Measurements from ENCODE around the gene SST. TPM values are rescaled to one million over a fixed set of nuclear protein-coding genes. Genes with fewer than 3 reads are reported as not detected.
"Not testable (repeated sequence)": the region's sequence is repeated elsewhere in the genome, so short reads cannot be mapped to it uniquely, and the experiment has no call there.

SST gene
- total RNA-seq, 1 donor from 2014 or later = 10.8 TPM

DNA sequence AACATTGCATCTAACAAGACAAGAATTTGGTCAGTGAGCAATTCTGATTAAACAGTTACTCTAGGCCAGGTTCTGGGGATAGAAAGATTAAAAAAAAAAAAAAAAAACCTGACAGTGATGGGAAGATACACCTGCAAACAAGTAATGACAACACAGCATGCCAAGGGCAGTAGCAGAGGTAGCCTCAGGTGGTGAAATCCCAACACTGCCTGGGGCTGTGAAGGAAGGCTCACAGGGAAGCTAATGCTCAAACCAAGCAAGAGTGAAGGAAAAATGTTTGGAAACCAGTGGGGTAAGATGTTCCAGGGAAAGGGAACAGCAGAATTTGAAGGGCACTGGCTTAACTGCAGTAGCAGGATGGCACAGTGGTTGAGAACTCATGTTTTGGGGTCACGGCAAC, 23.2 kb upstream of the SST start:
- Mint-ChIP-seq H3K36me3 (no peaks in the 10 kb centered on the region), H3K4me1 (no peaks in the 10 kb centered on the region), H3K27me3 (ENCODE audit: low read depth) (peaks cover 39% of the 10 kb centered on the region), H3K9me3 (no peaks in the 10 kb centered on the region), H3K4me3 (no peak overlapping the region), H3K27ac (no peak overlapping the region)
- TF ChIP-seq, protein P1, sequence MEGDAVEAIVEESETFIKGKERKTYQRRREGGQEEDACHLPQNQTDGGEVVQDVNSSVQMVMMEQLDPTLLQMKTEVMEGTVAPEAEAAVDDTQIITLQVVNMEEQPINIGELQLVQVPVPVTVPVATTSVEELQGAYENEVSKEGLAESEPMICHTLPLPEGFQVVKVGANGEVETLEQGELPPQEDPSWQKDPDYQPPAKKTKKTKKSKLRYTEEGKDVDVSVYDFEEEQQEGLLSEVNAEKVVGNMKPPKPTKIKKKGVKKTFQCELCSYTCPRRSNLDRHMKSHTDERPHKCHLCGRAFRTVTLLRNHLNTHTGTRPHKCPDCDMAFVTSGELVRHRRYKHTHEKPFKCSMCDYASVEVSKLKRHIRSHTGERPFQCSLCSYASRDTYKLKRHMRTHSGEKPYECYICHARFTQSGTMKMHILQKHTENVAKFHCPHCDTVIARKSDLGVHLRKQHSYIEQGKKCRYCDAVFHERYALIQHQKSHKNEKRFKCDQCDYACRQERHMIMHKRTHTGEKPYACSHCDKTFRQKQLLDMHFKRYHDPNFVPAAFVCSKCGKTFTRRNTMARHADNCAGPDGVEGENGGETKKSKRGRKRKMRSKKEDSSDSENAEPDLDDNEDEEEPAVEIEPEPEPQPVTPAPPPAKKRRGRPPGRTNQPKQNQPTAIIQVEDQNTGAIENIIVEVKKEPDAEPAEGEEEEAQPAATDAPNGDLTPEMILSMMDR (IDR thresholded peaks at IDR 0.05; ENCODE audit: unreplicated experiment) = no peak
- no peak for DNase-seq (ENCODE audit: low spot score in 2 of 2, unreplicated experiment in 2 of 2)

DNA sequence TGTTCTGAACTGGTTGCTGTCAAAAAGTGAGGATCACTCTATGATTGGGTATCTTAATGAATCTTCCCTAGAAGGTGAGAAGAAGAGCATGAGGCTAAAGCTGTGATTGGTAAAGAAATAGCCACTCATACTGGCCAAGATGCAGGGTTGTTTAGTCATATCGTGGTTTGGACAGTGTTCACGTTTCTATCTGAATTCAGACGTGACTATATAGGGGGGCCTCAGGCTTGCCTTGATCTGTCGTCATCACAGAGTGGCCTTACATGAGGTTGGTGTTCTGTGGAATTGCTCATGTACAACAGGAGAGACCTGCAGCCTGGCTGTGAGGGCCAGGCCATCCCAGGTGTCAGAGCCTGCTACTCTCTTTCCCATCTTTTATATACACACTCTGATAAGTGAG, 19.8 kb upstream of the SST start:
- TF ChIP-seq, protein P1 (IDR thresholded peaks at IDR 0.05; ENCODE audit: unreplicated experiment) = no peak
- Mint-ChIP-seq H3K9me3 (peaks cover 14% of the 10 kb centered on the region), H3K27me3 (ENCODE audit: low read depth) (peaks cover 15% of the 10 kb centered on the region), H3K4me1 (no peaks in the 10 kb centered on the region), H3K4me3 (no peak overlapping the region), H3K27ac (no peak overlapping the region), H3K36me3 (no peaks in the 10 kb centered on the region)
- no peak for DNase-seq (ENCODE audit: low spot score in 2 of 2, unreplicated experiment in 2 of 2)

DNA sequence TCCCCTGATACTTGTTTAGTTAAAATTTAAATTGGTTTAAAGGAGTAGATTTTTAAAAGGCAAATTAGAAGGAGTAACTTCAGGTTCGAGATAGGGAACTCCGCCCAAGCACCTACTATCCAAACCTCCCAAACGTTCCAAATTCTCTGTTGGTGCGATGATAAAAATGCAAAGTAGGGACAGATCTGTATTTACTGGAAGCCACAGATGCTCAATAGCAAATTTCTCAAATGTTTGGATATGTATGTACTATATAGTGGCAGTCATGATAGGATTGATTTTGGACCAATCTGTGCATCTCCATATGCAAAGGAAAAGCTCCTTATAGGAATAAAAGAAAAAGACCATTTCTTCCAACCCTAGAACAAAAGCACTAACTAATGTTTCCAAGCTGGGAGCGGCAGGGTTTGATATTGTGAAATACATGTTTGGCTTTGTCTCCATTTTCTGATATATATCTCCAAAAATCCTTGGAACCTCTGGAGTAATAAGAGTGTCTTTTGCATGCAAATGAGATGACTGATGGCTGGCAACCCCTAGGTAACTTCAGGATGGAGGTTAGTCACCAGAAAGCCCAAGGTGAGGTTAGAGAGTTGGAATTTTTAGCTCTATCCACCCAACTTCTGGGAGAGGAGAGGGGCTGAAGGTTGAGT, 16.6 kb upstream of the SST start:
- Mint-ChIP-seq H3K27me3 (ENCODE audit: low read depth) (peaks cover 2% of the 10 kb centered on the region), H3K4me1 (no peaks in the 10 kb centered on the region), H3K9me3 (peaks cover 17% of the 10 kb centered on the region), H3K27ac (no peak overlapping the region), H3K4me3 (no peak overlapping the region), H3K36me3 (no peaks in the 10 kb centered on the region)
- TF ChIP-seq, protein P1 (IDR thresholded peaks at IDR 0.05; ENCODE audit: unreplicated experiment) = no peak
- no peak for DNase-seq (ENCODE audit: low spot score in 2 of 2, unreplicated experiment in 2 of 2)

DNA sequence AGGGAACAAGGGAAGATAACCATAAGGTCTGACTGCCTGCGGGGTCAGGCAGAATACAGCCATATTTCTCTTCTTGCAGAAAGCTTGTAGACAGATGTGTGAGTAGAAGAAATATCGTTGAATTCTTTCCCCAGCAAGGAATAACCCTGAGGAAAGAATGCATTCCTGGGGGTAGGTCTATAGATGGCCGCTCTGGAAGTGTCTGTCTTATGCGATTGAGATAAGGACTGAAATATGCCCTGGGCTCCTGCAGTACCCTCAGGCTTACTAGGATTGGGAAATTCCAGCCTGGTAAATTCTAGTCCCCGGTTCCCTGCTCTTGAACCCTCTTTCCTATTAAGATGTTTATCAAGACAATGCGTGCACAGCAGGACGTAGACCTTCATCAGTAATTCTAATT, 15.8 kb upstream of the SST start:
- H3K9me3 Mint-ChIP-seq = peaks cover 17% of the 10 kb centered on the region
- TF ChIP-seq, protein P1 (IDR thresholded peaks at IDR 0.05; ENCODE audit: unreplicated experiment) = no peak
- H3K4me3 Mint-ChIP-seq = no peak overlapping the region
- no peaks in the 10 kb centered on the region for H3K4me1 Mint-ChIP-seq
- H3K27ac Mint-ChIP-seq = no peak overlapping the region
- no peak for DNase-seq (ENCODE audit: low spot score in 2 of 2, unreplicated experiment in 2 of 2)
- peaks cover 2% of the 10 kb centered on the region for H3K27me3 Mint-ChIP-seq (ENCODE audit: low read depth)
- H3K36me3 Mint-ChIP-seq = no peaks in the 10 kb centered on the region

DNA sequence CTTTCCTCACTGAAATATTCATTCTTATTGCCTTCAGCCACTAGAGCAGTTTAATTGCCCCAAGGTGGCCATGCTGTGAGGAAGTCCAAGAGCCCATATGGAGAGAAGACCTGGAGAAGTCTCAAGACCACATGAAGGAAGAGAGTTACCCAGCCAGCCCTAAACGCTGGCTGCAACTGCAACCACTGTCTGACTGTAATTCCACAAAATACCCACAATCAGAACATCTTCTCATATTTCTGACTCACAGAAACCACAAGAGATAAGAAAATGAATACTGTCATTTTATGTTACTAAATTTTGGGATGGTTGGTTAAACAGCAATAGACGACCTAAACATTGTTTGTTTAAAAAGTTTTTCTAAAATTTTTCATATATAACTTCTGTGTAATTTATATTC, 14.7 kb upstream of the SST start:
- Mint-ChIP-seq H3K27me3 (ENCODE audit: low read depth) (peaks cover 2% of the 10 kb centered on the region), H3K4me1 (no peaks in the 10 kb centered on the region), H3K9me3 (peaks cover 17% of the 10 kb centered on the region), H3K27ac (no peak overlapping the region), H3K4me3 (no peak overlapping the region), H3K36me3 (no peaks in the 10 kb centered on the region)
- DNase-seq (ENCODE audit: low spot score in 2 of 2, unreplicated experiment in 2 of 2) = no peak
- TF ChIP-seq, protein P1 (IDR thresholded peaks at IDR 0.05; ENCODE audit: unreplicated experiment) = no peak

DNA sequence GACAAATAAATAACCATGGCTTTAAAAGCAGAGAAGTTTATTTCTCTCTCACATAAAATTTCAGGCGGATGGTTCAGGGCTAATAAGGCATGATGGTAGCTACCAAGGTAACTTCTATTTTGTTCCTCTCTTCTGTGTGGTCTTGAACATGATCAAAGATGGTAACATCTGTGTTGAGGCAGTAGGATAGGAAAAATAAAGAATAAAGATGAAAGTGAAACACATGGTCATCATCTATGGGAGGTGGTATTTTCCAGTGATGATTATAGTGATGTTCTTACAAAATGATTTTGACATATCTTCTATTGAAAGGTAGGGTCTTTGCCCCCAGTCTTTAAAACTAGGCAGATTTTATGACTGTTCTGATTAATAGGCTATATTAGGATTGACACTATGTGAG, 14.2 kb upstream of the SST start:
- H3K27ac Mint-ChIP-seq = no peak overlapping the region
- H3K9me3 Mint-ChIP-seq = peaks cover 17% of the 10 kb centered on the region
- TF ChIP-seq, protein P1 (IDR thresholded peaks at IDR 0.05; ENCODE audit: unreplicated experiment) = no peak
- H3K4me1 Mint-ChIP-seq = peaks cover 3% of the 10 kb centered on the region
- H3K27me3 Mint-ChIP-seq (ENCODE audit: low read depth) = peaks cover 2% of the 10 kb centered on the region
- H3K36me3 Mint-ChIP-seq = no peaks in the 10 kb centered on the region
- no peak for DNase-seq (ENCODE audit: low spot score in 2 of 2, unreplicated experiment in 2 of 2)
- no peak overlapping the region for H3K4me3 Mint-ChIP-seq

DNA sequence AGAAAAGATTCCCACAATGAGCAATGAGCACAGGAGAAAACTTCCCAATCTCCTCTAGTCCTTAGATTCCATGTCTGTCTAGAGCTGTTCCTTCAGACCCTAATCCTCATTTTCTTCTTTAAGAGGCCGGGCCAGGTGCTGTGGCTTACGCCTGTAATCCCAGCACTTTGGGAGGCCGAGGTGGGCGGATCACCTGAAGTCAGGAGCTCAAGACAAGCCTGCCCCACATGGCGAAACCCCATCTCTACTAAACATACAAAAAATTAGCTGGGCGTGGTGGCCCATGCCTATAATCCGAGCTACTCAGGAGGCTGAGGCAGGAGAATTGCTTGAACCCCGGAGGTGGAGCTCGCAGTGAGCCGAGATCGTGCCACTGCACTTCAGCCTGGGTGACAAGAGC, 11.6 kb upstream of the SST start:
- H3K4me3 Mint-ChIP-seq; H3K27ac Mint-ChIP-seq; DNase-seq (ENCODE audit: low spot score in 2 of 2, unreplicated experiment in 2 of 2); H3K27me3 Mint-ChIP-seq (ENCODE audit: low read depth); H3K36me3 Mint-ChIP-seq: not testable (repeated sequence)
- H3K4me1 Mint-ChIP-seq = peaks cover 17% of the 10 kb centered on the region
- H3K9me3 Mint-ChIP-seq = peaks cover 16% of the 10 kb centered on the region

All from mesothelial cell of epicardium (in vitro differentiated cells).